Astrocyte (in vitro differentiated cells and primary cell): ENCODE results near the gene TM9SF4.

Experiments used
- EZH2 ChIP-seq: IDR thresholded peaks from 2 replicates; pipeline ENCODE4 v1.6.1; 2012; ENCODE audit warnings: mild to moderate bottlenecking, low read length, inconsistent platforms; ENCODE audit not compliant: insufficient read depth
- TF ChIP-seq, protein P1 (sequence below): IDR thresholded peaks from 2 replicates; pipeline ENCODE4 v1.5.1; 2011; ENCODE audit warnings: low read depth, mild to moderate bottlenecking, inconsistent platforms, low read length, moderate library complexity; ENCODE audit not compliant: insufficient read depth

DNA sequence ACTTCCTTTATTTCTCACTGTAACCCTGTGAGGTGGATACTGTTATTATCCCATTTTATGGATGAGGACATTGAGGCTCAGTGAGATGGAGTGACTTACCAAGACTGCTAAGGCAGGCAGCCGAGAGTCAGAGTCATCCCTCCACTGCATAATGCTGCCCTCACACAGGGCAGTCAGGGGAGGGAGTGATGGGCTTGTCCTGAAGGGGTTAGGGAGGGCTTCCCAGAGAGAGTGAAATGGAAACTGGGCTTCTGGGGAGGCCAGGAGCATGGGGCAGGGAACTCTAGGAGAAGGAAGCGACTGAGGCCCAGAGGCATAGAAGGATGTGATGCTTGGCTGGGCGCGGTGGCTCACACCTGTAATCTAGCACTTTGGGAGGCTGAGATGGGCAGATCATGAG, 31.1 kb downstream of the TM9SF4 start:
- TF ChIP-seq, protein P1, sequence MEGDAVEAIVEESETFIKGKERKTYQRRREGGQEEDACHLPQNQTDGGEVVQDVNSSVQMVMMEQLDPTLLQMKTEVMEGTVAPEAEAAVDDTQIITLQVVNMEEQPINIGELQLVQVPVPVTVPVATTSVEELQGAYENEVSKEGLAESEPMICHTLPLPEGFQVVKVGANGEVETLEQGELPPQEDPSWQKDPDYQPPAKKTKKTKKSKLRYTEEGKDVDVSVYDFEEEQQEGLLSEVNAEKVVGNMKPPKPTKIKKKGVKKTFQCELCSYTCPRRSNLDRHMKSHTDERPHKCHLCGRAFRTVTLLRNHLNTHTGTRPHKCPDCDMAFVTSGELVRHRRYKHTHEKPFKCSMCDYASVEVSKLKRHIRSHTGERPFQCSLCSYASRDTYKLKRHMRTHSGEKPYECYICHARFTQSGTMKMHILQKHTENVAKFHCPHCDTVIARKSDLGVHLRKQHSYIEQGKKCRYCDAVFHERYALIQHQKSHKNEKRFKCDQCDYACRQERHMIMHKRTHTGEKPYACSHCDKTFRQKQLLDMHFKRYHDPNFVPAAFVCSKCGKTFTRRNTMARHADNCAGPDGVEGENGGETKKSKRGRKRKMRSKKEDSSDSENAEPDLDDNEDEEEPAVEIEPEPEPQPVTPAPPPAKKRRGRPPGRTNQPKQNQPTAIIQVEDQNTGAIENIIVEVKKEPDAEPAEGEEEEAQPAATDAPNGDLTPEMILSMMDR, result no peak
- TF ChIP-seq EZH2, result no peak
